Activated naive CD4-positive, alpha-beta T cell treated with anti-CD3 and anti-CD28 coated beads for 36 hours (primary cell): ENCODE data around the gene PSMD12. TPM values are rescaled to one million over a fixed set of nuclear protein-coding genes. Genes with fewer than 3 reads are reported as not detected.
"Not testable (repeated sequence)": the region's sequence is repeated elsewhere in the genome, so short reads cannot be mapped to it uniquely, and the experiment has no call there.

Experiments
- CTCF ChIA-PET: fragments of 350-600 bp; sonication (Branson Sonifier 250); formaldehyde crosslinking; loops from one replicate; lab custom pipeline; 2021; ENCODE audit warnings: antibody characterized with exemption; lab: Charles Lee
- DNase-seq: peaks from one replicate; pipeline ENCODE4 v3.0.0-alpha.2; 2020
- H3K27ac Mint-ChIP-seq: one replicate; pipeline ENCODE4 v1.8.0; 2021; ENCODE audit warnings: mild to moderate bottlenecking, mixed read lengths
- H3K27me3 Mint-ChIP-seq: one replicate; pipeline ENCODE4 v1.8.0; 2021; ENCODE audit warnings: low read depth, mixed read lengths
- H3K36me3 Mint-ChIP-seq: one replicate; pipeline ENCODE4 v1.8.0; 2021; ENCODE audit warnings: low read depth, mixed read lengths
- H3K4me1 Mint-ChIP-seq: one replicate; pipeline ENCODE4 v1.8.0; 2021; ENCODE audit warnings: low read depth, mixed read lengths
- H3K4me3 Mint-ChIP-seq: one replicate; pipeline ENCODE4 v1.8.0; 2021; ENCODE audit warnings: mild to moderate bottlenecking, moderate library complexity, mixed read lengths
- H3K9me3 Mint-ChIP-seq: one replicate; pipeline ENCODE4 v1.8.0; 2021; ENCODE audit warnings: mixed read lengths
- intact Hi-C: fragments of 100-400 bp; cut with micrococcal nuclease; formaldehyde crosslinking; loops from one replicate; pipeline ENCODE4 v1.15.1; 2023
- total RNA-seq, 2 experiments: library from RNA; stranded (reverse); gene quantifications; one replicate each; pipeline ENCODE4 v1.2.3, GENCODE V29; 2021

The PSMD12 gene
- 10 to 100 TPM; 67.8 to 70.7 TPM for total RNA-seq

- Mint-ChIP-seq H3K36me3 (peaks cover 30% of the 10 kb centered on the region), H3K4me1 (peaks cover 42% of the 10 kb centered on the region), H3K27me3 (no peaks in the 10 kb centered on the region), H3K9me3 (no peaks in the 10 kb centered on the region), H3K4me3 (peak within 1 kb of the TSS; percentile 90), H3K27ac (peak within 1 kb of the TSS; percentile 93)
- DNase-seq = peak; percentile 95
- intact Hi-C loops = loop anchor here (1.0 to 5.0 kb wide), 4 partner anchors 11 to 458 kb away; partner anchors contain the start of genes BPTF, HELZ, NOL11 and PITPNC1
- CTCF ChIA-PET = interaction anchor here (0.6 to 1.8 kb wide), 9 partner anchors 8 to 237 kb away, joined by 3 to 10 read pairs (median 3); partner anchors contain the start of gene PITPNC1
Observed at GRCh38 chr17:67366193-67367157, at the start of gene PSMD12. Gene PSMD12, minus strand, starts transcription at chr17:67366577. Its CDS starts 58 bp downstream, at chr17:67366519.

GRCh38 chr17:67415291-67415690 is 48.9 kb upstream of the PSMD12 start:
- H3K9me3 Mint-ChIP-seq = peaks cover 1% of the 10 kb centered on the region
- H3K27ac Mint-ChIP-seq = no peak overlapping the region
- H3K27me3 Mint-ChIP-seq = no peaks in the 10 kb centered on the region
- DNase-seq = no peak
- H3K4me3 Mint-ChIP-seq = no peak overlapping the region
- H3K4me1 Mint-ChIP-seq = peaks cover 66% of the 10 kb centered on the region
- peaks cover 4% of the 10 kb centered on the region for H3K36me3 Mint-ChIP-seq
- CTCF ChIA-PET = no interaction called here
- intact Hi-C loops = no loop called here

- no peaks in the 10 kb centered on the region for H3K27me3 Mint-ChIP-seq
- peaks cover 61% of the 10 kb centered on the region for H3K4me1 Mint-ChIP-seq
- peaks cover 1% of the 10 kb centered on the region for H3K9me3 Mint-ChIP-seq
- CTCF ChIA-PET = no interaction called here
- no peak overlapping the region for H3K27ac Mint-ChIP-seq
- no peak overlapping the region for H3K4me3 Mint-ChIP-seq
- peaks cover 6% of the 10 kb centered on the region for H3K36me3 Mint-ChIP-seq
- intact Hi-C loops = no loop called here
- DNase-seq = no peak
Observed at GRCh38 chr17:67414559-67414958, 48.2 kb upstream of the PSMD12 start.

- intact Hi-C loops = no loop called here
- H3K27ac Mint-ChIP-seq = no peak overlapping the region
- H3K9me3 Mint-ChIP-seq = peaks cover 1% of the 10 kb centered on the region
- H3K36me3 Mint-ChIP-seq = peaks cover 6% of the 10 kb centered on the region
- CTCF ChIA-PET = no interaction called here
- no peak for DNase-seq
- no peaks in the 10 kb centered on the region for H3K27me3 Mint-ChIP-seq
- no peak overlapping the region for H3K4me3 Mint-ChIP-seq
- H3K4me1 Mint-ChIP-seq = peaks cover 59% of the 10 kb centered on the region
Observed at GRCh38 chr17:67414130-67414529, 47.8 kb upstream of the PSMD12 start.

- H3K27me3 Mint-ChIP-seq = no peaks in the 10 kb centered on the region
- H3K27ac Mint-ChIP-seq = no peak overlapping the region
- no peak for DNase-seq
- peaks cover 57% of the 10 kb centered on the region for H3K4me1 Mint-ChIP-seq
- H3K4me3 Mint-ChIP-seq = no peak overlapping the region
- peaks cover 1% of the 10 kb centered on the region for H3K9me3 Mint-ChIP-seq
- CTCF ChIA-PET = no interaction called here
- intact Hi-C loops = no loop called here
- peaks cover 10% of the 10 kb centered on the region for H3K36me3 Mint-ChIP-seq
Observed at GRCh38 chr17:67413388-67413787, 47.0 kb upstream of the PSMD12 start.

- Mint-ChIP-seq H3K27me3 (no peaks in the 10 kb centered on the region), H3K9me3 (peaks cover 1% of the 10 kb centered on the region), H3K4me1 (peaks cover 57% of the 10 kb centered on the region), H3K36me3 (peaks cover 10% of the 10 kb centered on the region), H3K4me3 (no peak overlapping the region), H3K27ac (no peak overlapping the region)
- intact Hi-C loops = no loop called here
- CTCF ChIA-PET = no interaction called here
- no peak for DNase-seq
Observed at GRCh38 chr17:67412941-67413340, 46.6 kb upstream of the PSMD12 start.

GRCh38 chr17:67412032-67412431 is 45.7 kb upstream of the PSMD12 start:
- H3K27ac Mint-ChIP-seq = no peak overlapping the region
- intact Hi-C loops = no loop called here
- CTCF ChIA-PET = no interaction called here
- H3K27me3 Mint-ChIP-seq = no peaks in the 10 kb centered on the region
- peaks cover 1% of the 10 kb centered on the region for H3K9me3 Mint-ChIP-seq
- H3K36me3 Mint-ChIP-seq = peaks cover 10% of the 10 kb centered on the region
- peaks cover 53% of the 10 kb centered on the region for H3K4me1 Mint-ChIP-seq
- no peak for DNase-seq
- H3K4me3 Mint-ChIP-seq = no peak overlapping the region

- peaks cover 57% of the 10 kb centered on the region for H3K4me1 Mint-ChIP-seq
Observed at GRCh38 chr17:67411397-67411796, 45.0 kb upstream of the PSMD12 start.

GRCh38 chr17:67408455-67408830 is 42.1 kb upstream of the PSMD12 start:
- H3K9me3 Mint-ChIP-seq, H3K27me3 Mint-ChIP-seq, H3K4me3 Mint-ChIP-seq, CTCF ChIA-PET, intact Hi-C loops, DNase-seq: not testable (repeated sequence)
- peaks cover 66% of the 10 kb centered on the region for H3K4me1 Mint-ChIP-seq
- H3K36me3 Mint-ChIP-seq = peaks cover 12% of the 10 kb centered on the region
- peak overlapping the region; percentile 56 for H3K27ac Mint-ChIP-seq

More at GRCh38 chr17:67411397-67411796, 45.0 kb upstream of the PSMD12 start:
- CTCF ChIA-PET = no interaction called here
- intact Hi-C loops = no loop called here
- Mint-ChIP-seq H3K4me3 (no peak overlapping the region), H3K27me3 (no peaks in the 10 kb centered on the region), H3K36me3 (peaks cover 10% of the 10 kb centered on the region), H3K9me3 (peaks cover 1% of the 10 kb centered on the region), H3K27ac (no peak overlapping the region)
- no peak for DNase-seq

- Mint-ChIP-seq H3K36me3 (peaks cover 10% of the 10 kb centered on the region), H3K4me1 (peaks cover 73% of the 10 kb centered on the region), H3K27me3 (no peaks in the 10 kb centered on the region), H3K9me3 (no peaks in the 10 kb centered on the region), H3K4me3 (no peak overlapping the region), H3K27ac (no peak overlapping the region)
- DNase-seq = no peak
- intact Hi-C loops = no loop called here
- CTCF ChIA-PET = interaction anchor here (1.2 to 2.6 kb wide), 2 partner anchors 10 to 16 kb away, joined by 3 to 5 read pairs; no protein-coding TSS in a partner anchor
Observed at GRCh38 chr17:67403483-67403882, 37.1 kb upstream of the PSMD12 start.

GRCh38 chr17:67403065-67403464 is 36.7 kb upstream of the PSMD12 start:
- intact Hi-C loops = no loop called here
- Mint-ChIP-seq H3K4me3 (no peak overlapping the region), H3K9me3 (no peaks in the 10 kb centered on the region), H3K27ac (peak overlapping the region; percentile 67), H3K4me1 (peaks cover 73% of the 10 kb centered on the region), H3K36me3 (peaks cover 14% of the 10 kb centered on the region), H3K27me3 (no peaks in the 10 kb centered on the region)
- CTCF ChIA-PET = interaction anchor here (1.2 to 2.6 kb wide), 2 partner anchors 9 to 16 kb away, joined by 3 to 5 read pairs; no protein-coding TSS in a partner anchor
- DNase-seq = no peak

GRCh38 chr17:67401598-67402504 is 35.5 kb upstream of the PSMD12 start:
- no peaks in the 10 kb centered on the region for H3K27me3 Mint-ChIP-seq
- peaks cover 74% of the 10 kb centered on the region for H3K4me1 Mint-ChIP-seq
- no peak for DNase-seq
- no peak overlapping the region for H3K4me3 Mint-ChIP-seq
- intact Hi-C loops = no loop called here
- CTCF ChIA-PET = interaction anchor here (0.6 to 2.6 kb wide), 2 partner anchors 15 to 910 kb away, joined by 3 to 5 read pairs; no protein-coding TSS in a partner anchor
- H3K27ac Mint-ChIP-seq = peak overlapping the region; percentile 96
- H3K9me3 Mint-ChIP-seq = no peaks in the 10 kb centered on the region
- peaks cover 20% of the 10 kb centered on the region for H3K36me3 Mint-ChIP-seq
